Fibroblast of pulmonary artery (primary cell): Measurements from ENCODE around the gene FAM200A.
"Not testable (repeated sequence)": the region's sequence is repeated elsewhere in the genome, so short reads cannot be mapped to it uniquely, and the experiment has no call there.

Source experiments
- DNase-seq: peaks from one replicate; pipeline ENCODE4 v3.0.0-alpha.2; 2010; ENCODE audit warnings: low read depth
- H3K4me3 ChIP-seq: replicated peaks from 2 replicates; pipeline ENCODE4 v1.5.1; 2011; ENCODE audit warnings: low read depth, mild to moderate bottlenecking, control low read depth, low read length, moderate library complexity
- CTCF ChIP-seq: IDR thresholded peaks from 2 replicates; pipeline ENCODE4 v1.5.1; 2011; ENCODE audit warnings: mild to moderate bottlenecking, control low read depth, low read length, inconsistent platforms; ENCODE audit errors: missing control alignments

The FAM200A gene

GRCh38 chr7:99525713-99526440 is 26.0 kb downstream of the FAM200A start:
- peak; percentile 8 for TF ChIP-seq CTCF
- peak; percentile 11 for DNase-seq
- H3K4me3 ChIP-seq: no peak overlapping the region

GRCh38 chr7:99521399-99521798 is 30.5 kb downstream of the FAM200A start:
- no peak for TF ChIP-seq CTCF
- DNase-seq: no peak
- no peak overlapping the region for H3K4me3 ChIP-seq

- H3K4me3 ChIP-seq: no peak overlapping the region
- no peak for TF ChIP-seq CTCF
- peak; percentile 59 for DNase-seq
Measured at GRCh38 chr7:99514050-99514449, 37.9 kb downstream of the FAM200A start.

GRCh38 chr7:99505324-99505662 is 46.6 kb downstream of the FAM200A start:
- DNase-seq: no peak
- peak overlapping the region; percentile 95 for H3K4me3 ChIP-seq
- no peak for TF ChIP-seq CTCF

GRCh38 chr7:99504603-99505323 is 47.2 kb downstream of the FAM200A start, which contains the start of gene ZKSCAN5:
Gene ZKSCAN5 (plus strand): TSS chr7:99504662. CDS start chr7:99506045, 1,383 bp downstream.
- H3K4me3 ChIP-seq: peak within 1 kb of the TSS; percentile 95
- peak; percentile 97 for DNase-seq
- no peak for TF ChIP-seq CTCF

GRCh38 chr7:99504281-99504602 is 47.7 kb downstream of the FAM200A start:
- DNase-seq: no peak

GRCh38 chr7:99501236-99501635 is 50.7 kb downstream of the FAM200A start:
- not testable (repeated sequence) for H3K4me3 ChIP-seq, DNase-seq

More at GRCh38 chr7:99504281-99504602, 47.7 kb downstream of the FAM200A start:
- peak overlapping the region; percentile 95 for H3K4me3 ChIP-seq
- no peak for TF ChIP-seq CTCF
